GM23248 (cell line): ENCODE measurements around the gene PIK3CD.

Source experiments
- EZH2 ChIP-seq: fragments of 200-600 bp; sonication (generic); IDR thresholded peaks from 2 replicates; pipeline ENCODE4 v1.6.1; 2018; ENCODE audit warnings: antibody characterized with exemption, mild to moderate bottlenecking; ENCODE audit not compliant: insufficient read depth, poor library complexity, severe bottlenecking
- EZH2phosphoT487 ChIP-seq: fragments of 200-600 bp; sonication (generic); IDR thresholded peaks from 2 replicates; pipeline ENCODE4 v1.6.1; 2018; ENCODE audit warnings: antibody characterized with exemption, moderate library complexity, mild to moderate bottlenecking, low read depth; ENCODE audit not compliant: insufficient read depth

DNA sequence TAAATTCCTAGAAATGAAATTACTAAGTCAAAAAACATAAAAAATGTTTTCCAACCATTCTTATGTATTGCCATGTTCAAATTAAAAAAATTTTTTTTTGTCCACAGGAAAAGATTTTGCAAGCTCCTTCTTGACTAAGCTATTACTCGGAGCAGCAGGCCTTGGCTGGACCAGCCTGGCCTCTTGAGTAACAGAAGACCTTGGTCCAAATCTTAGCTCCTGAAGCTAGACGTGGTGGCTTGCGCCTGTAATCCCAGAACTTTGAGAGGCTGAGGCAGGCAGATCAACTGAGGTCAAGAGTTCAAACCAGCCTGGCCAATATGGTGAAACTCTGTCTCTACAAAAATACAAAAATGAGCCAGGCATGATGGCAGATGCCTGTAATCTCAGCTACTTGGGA, 94.7 kb downstream of the PIK3CD start:
- no peak for TF ChIP-seq EZH2
- TF ChIP-seq EZH2phosphoT487: no peak
